Vagina (tissue), 2 donors: Measurements from ENCODE around the gene GALNT17.

Experiments used
- CTCF ChIP-seq, 3 experiments: fragments of 450-650 bp in 2 of 3; fragments of 200-600 bp in 1 of 3; sonication (generic) in 1 of 3; IDR thresholded peaks; one replicate each; pipeline ENCODE4 v1.5.1; 2017 to 2019; ENCODE audit warnings: antibody characterized with exemption in 3 of 3, mild to moderate bottlenecking in 2 of 3, moderate library complexity in 2 of 3
- POLR2A ChIP-seq, 2 donors: fragments of 450-650 bp; IDR thresholded peaks; one replicate each; pipeline ENCODE4 v1.6.1; 2017; ENCODE audit warnings: antibody characterized with exemption in 2 of 2, mild to moderate bottlenecking in 2 of 2, moderate library complexity in 2 of 2
- POLR2AphosphoS5 ChIP-seq, 2 donors: sonication (generic); formaldehyde crosslinking; IDR thresholded peaks; one replicate each; pipeline ENCODE4 v1.9.0; 2017; ENCODE audit warnings: antibody characterized with exemption in 2 of 2, mild to moderate bottlenecking in 2 of 2, low read depth in 1 of 2; ENCODE audit not compliant: insufficient read depth in 1 of 2

GRCh38 chr7:71430246-71430645 lies 298.3 kb downstream of the GALNT17 start:
- TF ChIP-seq POLR2A (IDR thresholded peaks at IDR 0.05) (no peak), CTCF (IDR thresholded peaks at IDR 0.05) (no peak), POLR2AphosphoS5 (IDR thresholded peaks at IDR 0.05; ENCODE audit: insufficient read depth in 1 of 2, low read depth in 1 of 2) (no peak)
